Measurements from ENCODE around the gene TTC1. TPM values are rescaled to one million over a fixed set of nuclear protein-coding genes. Genes with fewer than 3 reads are reported as not detected.

TTC1 gene
- total and polyA plus RNA-seq, 2 of the 8 experiments (the other 6 are each of a cell fraction or from before 2014, with no cell fraction given), result 25.1 to 63.9 TPM

GRCh38 chr5:160071516-160071915 lies 62.6 kb downstream of the TTC1 start:
- TF ChIP-seq RXRA (IDR thresholded peaks at IDR 0.05; ENCODE audit: insufficient read depth, low read depth, low read length) (no peak), CTBP2 (IDR thresholded peaks at IDR 0.05; ENCODE audit: borderline replicate concordance, insufficient read depth, insufficient read length, low read length) (no peak), POU5F1 (IDR thresholded peaks at IDR 0.05; ENCODE audit: low read depth, low read length) (no peak), POLR2A (IDR thresholded peaks at IDR 0.05; ENCODE audit: control extremely low read depth in 1 of 2, low read depth in 2 of 2, low read length in 2 of 2) (no peak), CBX8 (IDR thresholded peaks at IDR 0.05; ENCODE audit: borderline replicate concordance, low read depth, low read length) (no peak), ASH2L (IDR thresholded peaks at IDR 0.05; ENCODE audit: low read length) (no peak), CHD1 (IDR thresholded peaks at IDR 0.05; ENCODE audit: low read depth, low read length) (no peak), SP1 (IDR thresholded peaks at IDR 0.05; ENCODE audit: low read depth, low read length) (no peak)
- H2BK12ac ChIP-seq (ENCODE audit: low read depth, low read length), result no peak overlapping the region
- WGBS, 2 experiments (ENCODE audit: extremely low coverage in 1 of 2, insufficient coverage in 1 of 2, insufficient read length in 1 of 2, insufficient replicate concordance in 2 of 2, low coverage in 1 of 2, low lambda C conversion rate in 2 of 2, missing lambda C conversion rate in 1 of 2), result 88% methylated on average over 8 of the region's 8 CpGs; no CpG with 5 or more reads in 1 of the 2 experiments

More at GRCh38 chr5:160071516-160071915, 62.6 kb downstream of the TTC1 start:
- H4K20me1 ChIP-seq (replicated peaks in 1 of 2; ENCODE audit: control insufficient read depth in 1 of 2, insufficient read depth in 2 of 2, low read length in 2 of 2), result no peaks in the 10 kb centered on the region
- no peaks in the 10 kb centered on the region for H3K79me2 ChIP-seq (ENCODE audit: control insufficient read depth in 1 of 2, insufficient read depth in 2 of 2, low read length in 2 of 2)
- no peak overlapping the region for H4K8ac ChIP-seq (ENCODE audit: extremely low read depth, insufficient read depth, low read length)
- no peak overlapping the region for H2BK20ac ChIP-seq (ENCODE audit: low read length)
- H3K27ac ChIP-seq (ENCODE audit: low read depth, low read length), result no peak overlapping the region
- H3K36me3 ChIP-seq (ENCODE audit: control insufficient read depth in 2 of 4, insufficient read depth in 4 of 4, low read length in 3 of 4), result peaks cover 0 to 8% (median 0%) of the 10 kb centered on the region in 4 experiments; a peak in 1 of 8 replicates
- no peak overlapping the region for H3K4me3 ChIP-seq (ENCODE audit: extremely low read depth in 1 of 4, insufficient read depth in 2 of 4, low read depth in 3 of 4, low read length in 4 of 4)
- CTCF ChIA-PET (ENCODE audit: partially characterized antibody), result interaction anchor here (1.0 to 8.0 kb wide), 7 partner anchors 9 to 323 kb away, joined by 3 to 52 read pairs (median 3); no protein-coding TSS in a partner anchor
- no peak overlapping the region for H3K23ac ChIP-seq (ENCODE audit: insufficient read length)
- no peak overlapping the region for H3K4me2 ChIP-seq (ENCODE audit: insufficient read depth in 1 of 2, low read depth in 2 of 2, low read length in 2 of 2)
- H2AK5ac ChIP-seq (ENCODE audit: low read depth, low read length), result no peak overlapping the region
- no peak overlapping the region for H3K18ac ChIP-seq (ENCODE audit: extremely low read depth, low read length)
- no peak overlapping the region for H2AFZ ChIP-seq (ENCODE audit: low read length)
- H2BK15ac ChIP-seq (ENCODE audit: low read length), result no peak overlapping the region
- H3K9ac ChIP-seq (replicated peaks in 1 of 4; ENCODE audit: extremely low read depth in 1 of 4, low read depth in 3 of 4, low read length in 3 of 4), result no peak overlapping the region; a peak in 1 of 7 replicates
- no peak overlapping the region for H2BK5ac ChIP-seq (ENCODE audit: low read depth, low read length)
- DNase-seq (ENCODE audit: low read depth in 1 of 2, low spot score in 2 of 2) (no peak), FAIRE-seq (no peak)
- no peak overlapping the region for H3K56ac ChIP-seq (replicated peaks; ENCODE audit: insufficient read length, low read depth, low read length)
- no peaks in the 10 kb centered on the region for H3K9me3 ChIP-seq (ENCODE audit: insufficient read depth in 2 of 2, low read depth in 1 of 2, low read length in 1 of 2)
- no peak overlapping the region for H3K14ac ChIP-seq (ENCODE audit: insufficient read length)
- POLR2A ChIA-PET (ENCODE audit: partially characterized antibody), result interaction anchor here (0.7 to 1.9 kb wide), 11 partner anchors 8 to 318 kb away, joined by 3 to 9 read pairs (median 4); no protein-coding TSS in a partner anchor
- no peaks in the 10 kb centered on the region for H3K27me3 ChIP-seq (replicated peaks in 1 of 4; ENCODE audit: control insufficient read depth in 3 of 4, extremely low read depth in 1 of 4, insufficient read depth in 3 of 4, low read length in 3 of 4)
- H3K79me1 ChIP-seq (ENCODE audit: low read depth, low read length), result no peaks in the 10 kb centered on the region
- no peak overlapping the region for H4K5ac ChIP-seq (ENCODE audit: insufficient read length, low read depth, low read length)
- no peak overlapping the region for H3K4ac ChIP-seq (replicated peaks; ENCODE audit: insufficient read length, low read depth, low read length)
- H4K91ac ChIP-seq (replicated peaks; ENCODE audit: insufficient read length, low read length), result no peak overlapping the region
- peaks cover 0 to 4% (median 0%) of the 10 kb centered on the region in 4 experiments; a peak in 3 of 7 replicates for H3K4me1 ChIP-seq (replicated peaks in 1 of 4; ENCODE audit: control insufficient read depth in 3 of 4, insufficient read depth in 4 of 4, low read length in 3 of 4)
- no peaks in the 10 kb centered on the region for H3K23me2 ChIP-seq (ENCODE audit: low read depth, low read length)
- no peak overlapping the region for H2BK120ac ChIP-seq (replicated peaks; ENCODE audit: low read depth, low read length)

Measured in H1 (cell line).